Smooth muscle cell (in vitro differentiated cells): Measurements from ENCODE around the gene TERT. TPM values are rescaled to one million over a fixed set of nuclear protein-coding genes. Genes with fewer than 3 reads are reported as not detected.

Experiments used
- DNase-seq: peaks from one replicate; lab custom pipeline; 2025; ENCODE audit not compliant: unreplicated experiment; lab: John Stamatoyannopoulos, UW
- H2AFZ ChIP-seq: fragments of 200-600 bp; sonication (generic); 2 replicates; pipeline ENCODE4 v1.6.0; 2016; ENCODE audit warnings: antibody characterized with exemption, low read depth, mild to moderate bottlenecking
- H3F3A ChIP-seq: fragments of 200-600 bp; sonication (generic); 2 replicates; pipeline ENCODE4 v1.6.0; 2017; ENCODE audit warnings: antibody characterized with exemption, low read depth
- H3K27ac ChIP-seq: fragments of 200-600 bp; sonication (generic); 2 replicates; pipeline ENCODE4 v1.5.1; 2016; ENCODE audit warnings: low read depth, mild to moderate bottlenecking
- H3K27me3 ChIP-seq: fragments of 200-600 bp; sonication (generic); 2 replicates; pipeline ENCODE4 v1.6.1; 2016; ENCODE audit warnings: low read depth, mild to moderate bottlenecking
- H3K36me3 ChIP-seq: fragments of 200-600 bp; sonication (generic); 2 replicates; pipeline ENCODE4 v1.5.1; 2016; ENCODE audit warnings: low read depth
- H3K4me1 ChIP-seq: fragments of 200-600 bp; sonication (generic); 2 replicates; pipeline ENCODE4 v1.5.1; 2016; ENCODE audit warnings: low read depth
- H3K4me2 ChIP-seq: fragments of 200-600 bp; sonication (generic); 2 replicates; pipeline ENCODE4 v1.6.0; 2016; ENCODE audit warnings: mild to moderate bottlenecking
- H3K4me3 ChIP-seq: fragments of 200-600 bp; sonication (generic); 2 replicates; pipeline ENCODE4 v1.5.1; 2016; ENCODE audit warnings: mild to moderate bottlenecking
- H3K79me2 ChIP-seq: fragments of 200-600 bp; sonication (generic); 2 replicates; pipeline ENCODE4 v1.6.0; 2016; ENCODE audit warnings: low read depth, mild to moderate bottlenecking
- H3K9ac ChIP-seq: fragments of 200-600 bp; sonication (generic); 2 replicates; pipeline ENCODE4 v1.6.0; 2016; ENCODE audit warnings: low read depth
- H3K9me3 ChIP-seq: fragments of 200-600 bp; sonication (generic); replicated peaks from 2 replicates; pipeline ENCODE4 v1.5.1; 2016; ENCODE audit warnings: low read depth
- H4K20me1 ChIP-seq: fragments of 200-600 bp; sonication (generic); 2 replicates; pipeline ENCODE4 v1.6.0; 2016; ENCODE audit warnings: low read depth
- CTCF ChIP-seq: fragments of 200-600 bp; sonication (generic); IDR thresholded peaks from 2 replicates; pipeline ENCODE4 v1.5.1; 2017; ENCODE audit warnings: borderline replicate concordance, mild to moderate bottlenecking, antibody characterized with exemption; ENCODE audit not compliant: insufficient read depth, poor library complexity, severe bottlenecking
- WGBS: methylation state at CpG from one replicate; pipeline ENCODE4 v1.1.7; 2016; ENCODE audit warnings: low lambda C conversion rate; 5-methylcytosine and 5-hydroxymethylcytosine counted together
- polyA plus RNA-seq: library from polyadenylated mRNA; unstranded; fragments of >200 nt; fragmentation: Nextera tagmentation; extraction: Ambion mirVana; gene quantifications from 2 replicates; pipeline ENCODE4 v1.2.1, GENCODE V29; 2016
- total RNA-seq: library from RNA; depleted of rRNA; stranded (reverse); fragments of >200 nt; gene quantifications from 2 replicates; pipeline ENCODE4 v1.2.3, GENCODE V29; 2014

Gene TERT
- total and polyA plus RNA-seq, 2 experiments from 2014 or later, result not detected

- Histone ChIP-seq H3K36me3 (no peaks in the 10 kb centered on the region), H3K9ac (no peak overlapping the region), H2AFZ (no peak overlapping the region), H3K4me2 (no peak overlapping the region), H3K79me2 (no peaks in the 10 kb centered on the region), H3F3A (no peaks in the 10 kb centered on the region), H4K20me1 (no peaks in the 10 kb centered on the region), H3K9me3 (no peaks in the 10 kb centered on the region), H3K27ac (no peak overlapping the region), H3K4me3 (no peak overlapping the region), H3K4me1 (no peaks in the 10 kb centered on the region), H3K27me3 (no peaks in the 10 kb centered on the region)
- TF ChIP-seq CTCF, result no peak
- 90% methylated on average over 37 of the region's 37 CpGs for WGBS
- no peak for DNase-seq
Measured at GRCh38 chr5:1282131-1282992, 12.5 kb downstream of the TERT start.

GRCh38 chr5:1281038-1281882 lies 13.6 kb downstream of the TERT start:
- H3K79me2 ChIP-seq, result no peaks in the 10 kb centered on the region
- no peaks in the 10 kb centered on the region for H3K9me3 ChIP-seq
- H3K36me3 ChIP-seq, result no peaks in the 10 kb centered on the region
- H3K4me3 ChIP-seq, result no peak overlapping the region
- no peak for DNase-seq
- H2AFZ ChIP-seq, result no peak overlapping the region
- no peaks in the 10 kb centered on the region for H3F3A ChIP-seq
- no peaks in the 10 kb centered on the region for H4K20me1 ChIP-seq
- no peak for TF ChIP-seq CTCF
- H3K9ac ChIP-seq, result no peak overlapping the region
- no peaks in the 10 kb centered on the region for H3K4me1 ChIP-seq
- no peak overlapping the region for H3K27ac ChIP-seq
- no peak overlapping the region for H3K4me2 ChIP-seq
- WGBS, result 92% methylated on average over 16 of the region's 16 CpGs
- no peaks in the 10 kb centered on the region for H3K27me3 ChIP-seq

- Histone ChIP-seq H3K27me3 (no peaks in the 10 kb centered on the region), H3K9me3 (no peaks in the 10 kb centered on the region), H4K20me1 (no peaks in the 10 kb centered on the region), H3F3A (no peaks in the 10 kb centered on the region), H3K4me3 (no peak overlapping the region), H3K4me1 (no peaks in the 10 kb centered on the region), H3K9ac (no peak overlapping the region), H3K79me2 (no peaks in the 10 kb centered on the region), H3K27ac (no peak overlapping the region), H3K36me3 (no peaks in the 10 kb centered on the region), H2AFZ (no peak overlapping the region), H3K4me2 (no peak overlapping the region)
- DNase-seq, result no peak
- WGBS, result 95% methylated on average over 32 of the region's 32 CpGs
- TF ChIP-seq CTCF, result no peak
Measured at GRCh38 chr5:1280177-1281037, 14.5 kb downstream of the TERT start.
